NCI-H446 treated with DMSO at 0.1 percent for 48 hours (cell line): ENCODE measurements around the gene CCNA2.

Experiments
- DNase-seq: peaks from one replicate; lab custom pipeline; 2025; lab: John Stamatoyannopoulos, UW

CCNA2 gene

DNA sequence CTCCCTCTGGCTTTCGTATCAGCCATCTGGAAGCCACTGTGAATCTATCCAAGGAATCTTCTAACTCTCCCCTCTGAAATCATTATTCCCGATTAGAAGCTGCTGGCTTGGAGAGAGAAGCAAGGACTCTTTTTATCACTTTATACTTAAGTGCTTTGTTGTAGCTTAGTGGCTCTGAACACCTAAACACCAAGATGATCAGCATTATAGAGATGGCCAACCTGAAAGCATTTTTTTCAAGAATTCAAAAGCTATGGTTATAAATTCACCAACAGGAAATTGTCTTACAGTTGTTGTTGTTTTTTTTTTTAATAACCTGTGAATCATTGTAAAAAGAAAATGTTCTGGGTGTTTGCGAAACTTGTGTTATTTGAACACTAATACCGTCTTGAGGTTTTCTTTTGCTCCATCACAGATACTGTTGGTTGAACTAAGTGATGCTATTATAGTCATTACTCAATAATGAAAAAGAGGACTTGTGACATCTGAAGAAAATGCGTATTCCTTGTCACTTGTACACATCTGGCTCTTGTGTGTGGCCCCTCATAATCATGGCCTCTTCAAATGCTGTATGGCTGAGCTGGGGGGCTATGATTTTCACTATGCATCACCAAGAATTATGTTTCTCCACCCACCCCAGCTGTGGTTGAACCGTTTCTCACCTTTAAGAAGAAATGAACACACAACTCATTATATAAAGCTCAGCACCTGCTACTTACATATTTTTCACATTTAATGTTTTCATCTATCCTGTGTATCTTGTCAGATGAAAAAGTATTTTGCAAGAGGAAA lies 46.9 kb downstream of the CCNA2 start:
- DNase-seq = no peak

DNA sequence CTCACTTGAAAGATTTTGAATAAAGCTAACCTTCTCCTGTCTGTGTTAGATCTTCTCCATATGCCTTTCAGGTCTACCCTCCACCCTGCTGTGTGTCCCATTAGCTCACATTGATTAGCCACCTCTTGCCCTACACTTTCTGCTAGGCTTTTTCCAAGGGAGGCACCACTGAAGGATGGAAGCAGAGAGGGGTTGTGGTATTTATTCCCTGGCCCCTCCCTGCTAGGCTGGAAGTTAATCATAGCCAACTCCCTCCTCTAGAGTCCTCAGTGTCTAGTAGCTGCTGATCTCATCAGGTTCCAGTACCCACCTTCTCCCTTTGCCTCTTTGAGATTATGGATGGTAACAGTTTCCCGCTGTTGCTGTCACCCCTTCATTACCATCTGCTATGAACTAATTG lies 49.8 kb downstream of the CCNA2 start:
- no peak for DNase-seq

DNA sequence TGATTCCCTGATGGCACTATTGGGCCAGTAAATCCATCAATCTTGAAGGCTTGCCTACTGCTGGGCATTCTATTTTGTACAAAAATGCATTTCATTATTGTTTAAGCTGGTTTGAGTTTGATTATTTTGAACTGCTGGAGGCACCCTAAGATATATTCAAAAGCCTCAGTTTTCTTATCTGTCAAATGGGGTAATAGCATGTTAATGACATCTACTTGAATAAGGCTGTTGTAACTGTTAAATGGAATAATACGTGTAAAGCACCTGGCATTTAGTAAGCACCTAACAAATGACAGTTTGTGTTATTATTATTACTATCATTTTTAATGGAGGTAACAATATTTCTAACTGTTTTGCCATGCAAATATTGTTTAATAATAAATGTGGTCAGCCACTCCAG lies 51.8 kb downstream of the CCNA2 start:
- DNase-seq = no peak

DNA sequence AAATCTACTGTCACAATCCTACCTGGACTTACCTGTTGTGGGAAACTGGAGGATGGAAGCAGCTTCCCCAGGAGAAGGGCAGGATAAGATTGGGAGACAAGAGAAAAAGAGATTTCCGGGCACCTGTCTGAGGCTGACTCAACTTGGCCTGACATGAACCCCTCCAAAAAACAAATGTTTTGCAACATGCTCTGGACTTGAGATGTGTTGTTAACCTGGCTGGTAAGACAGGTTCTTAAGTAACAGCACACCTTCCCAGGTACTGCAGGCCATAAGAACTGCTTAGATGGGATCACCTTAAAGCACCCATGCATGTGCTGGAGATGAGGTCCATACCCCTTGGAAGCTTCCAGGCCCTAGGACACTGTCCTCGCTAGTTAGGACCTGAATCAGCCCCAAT lies 54.3 kb downstream of the CCNA2 start:
- no peak for DNase-seq

DNA sequence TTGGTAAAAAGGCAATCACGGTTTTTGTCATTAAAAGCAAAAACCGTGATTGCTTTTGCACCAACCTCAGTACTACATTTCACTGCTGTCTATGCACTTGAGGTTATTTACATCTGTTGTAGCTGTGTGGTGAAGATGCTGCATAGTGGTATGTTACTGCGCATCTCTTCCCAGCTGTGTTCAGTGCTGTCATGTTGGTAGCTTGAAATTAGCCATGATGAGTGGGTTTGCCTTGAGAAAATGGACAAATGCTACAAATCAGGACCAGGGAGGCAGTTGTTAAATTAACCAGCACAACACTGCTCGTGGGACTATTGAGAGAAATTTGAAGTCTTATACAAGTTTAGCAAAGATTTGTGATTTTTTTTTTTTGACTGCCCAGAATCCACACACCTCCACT lies 56.5 kb downstream of the CCNA2 start:
- no peak for DNase-seq
